Tibial nerve (tissue), 4 donors: Measurements from ENCODE around the gene DHRS2. TPM values are rescaled to one million over a fixed set of nuclear protein-coding genes. Genes with fewer than 3 reads are reported as not detected.

Source experiments
- DNase-seq, 2 donors: peaks; one replicate each; pipeline ENCODE4 v3.0.0-alpha.2; 2019; ENCODE audit warnings: low spot score in 2 of 2
- H3K27ac ChIP-seq, 4 donors: fragments of 200-600 bp; sonication (generic) in 3 of 4; one replicate each; pipeline ENCODE4 v1.5.1; 2017 to 2019; ENCODE audit warnings: mild to moderate bottlenecking in 1 of 4
- H3K27me3 ChIP-seq, 2 donors: fragments of 200-600 bp; sonication (generic) in 1 of 2; one replicate each; pipeline versions ENCODE4 v1.5.1 to v1.6.0; 2017 to 2019
- H3K36me3 ChIP-seq, 3 donors: fragments of 200-600 bp; sonication (generic); one replicate each; pipeline ENCODE4 v1.5.1; 2018 to 2019
- H3K4me1 ChIP-seq, 4 donors: fragments of 200-600 bp; sonication (generic) in 3 of 4; one replicate each; pipeline ENCODE4 v1.5.1; 2017 to 2019
- H3K4me3 ChIP-seq, 4 donors: fragments of 200-600 bp; sonication (generic) in 3 of 4; one replicate each; pipeline ENCODE4 v1.5.1; 2017 to 2019; ENCODE audit warnings: mild to moderate bottlenecking in 1 of 4, moderate library complexity in 1 of 4
- H3K9me3 ChIP-seq, 4 donors: fragments of 200-600 bp; sonication (generic) in 3 of 4; one replicate each; pipeline ENCODE4 v1.5.1; 2017 to 2019
- EP300 ChIP-seq, 2 donors: sonication (generic); formaldehyde crosslinking; IDR thresholded peaks; one replicate each; pipeline ENCODE4 v1.6.1; 2017; ENCODE audit warnings: antibody characterized with exemption in 2 of 2, mild to moderate bottlenecking in 1 of 2
- POLR2A ChIP-seq, 2 donors: fragments of 450-650 bp; IDR thresholded peaks; one replicate each; pipeline ENCODE4 v1.6.1; 2017; ENCODE audit warnings: antibody characterized with exemption in 2 of 2, mild to moderate bottlenecking in 2 of 2, moderate library complexity in 2 of 2
- WGBS, 2 donors: methylation state at CpG; one replicate each; pipeline ENCODE4 v1.1.5; 2018; 5-methylcytosine and 5-hydroxymethylcytosine counted together
- total RNA-seq, 4 donors: library from RNA; depleted of rRNA; stranded (reverse); fragments of >200 nt; gene quantifications; one replicate each; pipeline ENCODE4 v1.1.0, GENCODE V29; 2016
- TF ChIP-seq, protein P1 (sequence below), 5 experiments: fragments of 200-600 bp in 3 of 5; fragments of 450-650 bp in 2 of 5; sonication (generic) in 3 of 5; IDR thresholded peaks; one replicate each; pipeline ENCODE4 v1.5.1; 2016 to 2019; ENCODE audit warnings: antibody characterized with exemption in 5 of 5, mild to moderate bottlenecking in 3 of 5, moderate library complexity in 2 of 5

The DHRS2 gene
- total RNA-seq, 4 donors from 2014 or later: 0.90 TPM; not detected in 3

DNA sequence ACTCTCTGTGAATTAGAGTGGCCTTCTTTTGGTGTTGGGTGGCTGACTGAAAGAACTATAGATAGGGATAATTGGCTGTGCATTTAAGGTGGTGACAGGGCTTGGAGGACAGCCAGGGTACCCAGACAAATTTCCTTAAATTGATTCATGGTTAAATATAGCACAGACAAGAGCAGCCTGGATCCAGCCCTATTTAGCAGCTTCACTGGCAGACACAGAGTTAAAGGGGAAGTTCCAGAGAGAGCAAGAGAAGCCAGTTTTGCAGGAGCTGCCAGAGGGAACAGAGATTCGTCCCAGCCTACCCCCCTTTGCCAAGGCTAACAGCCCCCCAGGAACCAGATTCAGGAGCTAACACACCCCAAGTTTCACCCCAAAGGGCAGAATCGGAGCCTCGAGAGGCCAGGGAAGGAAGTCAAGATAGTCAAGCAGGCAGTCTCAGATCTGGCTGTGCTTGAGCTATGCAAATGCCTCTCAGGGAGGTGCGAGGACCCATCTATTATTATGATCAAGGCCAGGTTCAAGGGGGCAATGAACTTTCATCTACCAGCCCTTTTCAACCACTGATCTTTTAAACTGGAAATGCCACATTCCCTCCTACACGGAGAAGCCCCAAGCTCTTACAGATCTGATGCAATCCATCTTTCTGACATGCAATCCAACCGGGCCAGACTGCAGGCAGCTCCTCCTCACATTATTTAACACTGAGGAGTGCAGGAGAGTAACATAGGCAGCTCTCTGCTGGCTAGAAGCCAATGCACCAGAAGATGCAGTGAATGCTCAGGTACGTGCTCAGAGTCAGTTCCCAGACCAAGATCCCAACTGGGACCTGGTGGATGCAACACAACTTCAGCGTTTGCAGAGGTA lies 58.2 kb downstream of the DHRS2 start:
- 11 to 20% methylated on average over 8 of the region's 8 CpGs for WGBS, 2 donors
- peaks cover 0 to 23% (median 10%) of the 10 kb centered on the region in 4 donors for H3K4me1 ChIP-seq
- TF ChIP-seq, protein P1, sequence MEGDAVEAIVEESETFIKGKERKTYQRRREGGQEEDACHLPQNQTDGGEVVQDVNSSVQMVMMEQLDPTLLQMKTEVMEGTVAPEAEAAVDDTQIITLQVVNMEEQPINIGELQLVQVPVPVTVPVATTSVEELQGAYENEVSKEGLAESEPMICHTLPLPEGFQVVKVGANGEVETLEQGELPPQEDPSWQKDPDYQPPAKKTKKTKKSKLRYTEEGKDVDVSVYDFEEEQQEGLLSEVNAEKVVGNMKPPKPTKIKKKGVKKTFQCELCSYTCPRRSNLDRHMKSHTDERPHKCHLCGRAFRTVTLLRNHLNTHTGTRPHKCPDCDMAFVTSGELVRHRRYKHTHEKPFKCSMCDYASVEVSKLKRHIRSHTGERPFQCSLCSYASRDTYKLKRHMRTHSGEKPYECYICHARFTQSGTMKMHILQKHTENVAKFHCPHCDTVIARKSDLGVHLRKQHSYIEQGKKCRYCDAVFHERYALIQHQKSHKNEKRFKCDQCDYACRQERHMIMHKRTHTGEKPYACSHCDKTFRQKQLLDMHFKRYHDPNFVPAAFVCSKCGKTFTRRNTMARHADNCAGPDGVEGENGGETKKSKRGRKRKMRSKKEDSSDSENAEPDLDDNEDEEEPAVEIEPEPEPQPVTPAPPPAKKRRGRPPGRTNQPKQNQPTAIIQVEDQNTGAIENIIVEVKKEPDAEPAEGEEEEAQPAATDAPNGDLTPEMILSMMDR (IDR thresholded peaks at IDR 0.05): no peak
- TF ChIP-seq POLR2A (IDR thresholded peaks at IDR 0.05) (no peak), EP300 (IDR thresholded peaks at IDR 0.05) (no peak)
- no peaks in the 10 kb centered on the region for H3K27me3 ChIP-seq
- peaks cover 0 to 8% (median 0%) of the 10 kb centered on the region in 4 donors for H3K9me3 ChIP-seq
- no peak overlapping the region for H3K27ac ChIP-seq
- no peak overlapping the region for H3K4me3 ChIP-seq
- no peaks in the 10 kb centered on the region for H3K36me3 ChIP-seq
- no peak for DNase-seq

Other genes with a start within 250 kb of the DHRS2 start
- under 1 TPM in 1 of 4 donors, not detected in 3; 0.30 TPM for gene MYH6, start 228.1 kb upstream of the DHRS2 start, total RNA-seq
- under 1 TPM in 1 of 4 donors, not detected in 3; 0.90 TPM for gene MYH7, start 200.7 kb upstream of the DHRS2 start, total RNA-seq
- gene NGDN, start 166.7 kb upstream of the DHRS2 start, total RNA-seq: 10 to 100 TPM; 35.8 to 45.6 (median 36.5) TPM
- 1 to 10 TPM; 2.1 to 3.9 (median 2.6) TPM for gene ZFHX2, start 84.6 kb upstream of the DHRS2 start, total RNA-seq
- 10 to 100 TPM; 14.4 to 47.1 (median 25.2) TPM for gene THTPA, start 80.1 kb upstream of the DHRS2 start, total RNA-seq
- gene AP1G2, start 68.6 kb upstream of the DHRS2 start, total RNA-seq: 10 to 100 TPM; 30.2 to 76.8 (median 52.0) TPM
- gene JPH4, start 57.6 kb upstream of the DHRS2 start, total RNA-seq: 1 to 10 TPM; 1.2 to 2.9 (median 2.2) TPM